ENCODE data around the gene SOAT2.

DNA sequence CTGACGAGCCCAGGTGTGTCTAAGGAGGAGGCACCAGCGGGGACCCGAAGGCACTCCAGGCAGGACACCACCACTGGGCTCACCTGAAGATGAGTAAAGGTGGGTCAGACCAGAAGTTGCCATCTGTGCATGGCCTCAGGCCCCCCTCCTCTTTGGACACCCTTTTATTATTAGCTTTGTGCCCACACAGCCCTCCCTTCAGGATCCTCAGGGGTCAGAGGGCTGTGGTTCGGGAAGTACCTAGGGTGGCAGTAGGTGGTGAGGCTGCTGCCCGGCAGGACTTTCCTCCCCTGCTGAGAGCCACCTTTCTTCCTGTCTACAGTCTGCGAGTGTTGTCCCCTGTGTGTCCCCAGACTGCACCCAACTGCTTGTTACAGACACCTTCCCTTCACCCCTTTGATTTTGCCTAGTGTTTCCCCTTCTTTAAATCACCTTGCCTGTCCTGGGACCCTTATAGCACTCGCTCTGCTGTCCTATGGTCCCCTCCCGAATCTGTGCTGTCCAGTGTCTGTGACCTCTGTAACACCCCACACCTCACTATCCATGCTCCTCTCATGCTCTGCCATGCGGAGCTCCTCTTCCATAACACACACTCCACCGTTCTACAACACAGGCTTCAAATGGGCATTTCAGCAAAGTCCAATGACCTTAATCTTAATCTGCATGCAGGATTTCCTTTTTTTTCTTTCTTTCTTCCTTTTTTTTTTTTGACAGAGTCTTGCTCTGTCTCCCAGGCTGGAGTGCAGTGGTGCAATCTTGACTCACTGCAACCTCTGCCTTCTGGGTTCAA, 25.7 kb downstream of the SOAT2 start:
- no peak for TF ChIP-seq YY1 (IDR thresholded peaks at IDR 0.05; ENCODE audit: low read depth)
- no peak for TF ChIP-seq NFIC (IDR thresholded peaks at IDR 0.05)
- TF ChIP-seq EP300 (IDR thresholded peaks at IDR 0.05; ENCODE audit: borderline replicate concordance), result no peak
- TF ChIP-seq, protein P1, sequence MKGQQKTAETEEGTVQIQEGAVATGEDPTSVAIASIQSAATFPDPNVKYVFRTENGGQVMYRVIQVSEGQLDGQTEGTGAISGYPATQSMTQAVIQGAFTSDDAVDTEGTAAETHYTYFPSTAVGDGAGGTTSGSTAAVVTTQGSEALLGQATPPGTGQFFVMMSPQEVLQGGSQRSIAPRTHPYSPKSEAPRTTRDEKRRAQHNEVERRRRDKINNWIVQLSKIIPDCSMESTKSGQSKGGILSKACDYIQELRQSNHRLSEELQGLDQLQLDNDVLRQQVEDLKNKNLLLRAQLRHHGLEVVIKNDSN (IDR thresholded peaks at IDR 0.05), result no peak
- no peak for TF ChIP-seq RAD21 (IDR thresholded peaks at IDR 0.05; ENCODE audit: low read depth)
- TF ChIP-seq ZBTB7A (IDR thresholded peaks at IDR 0.05; ENCODE audit: low read depth), result no peak
- TF ChIP-seq TCF12 (IDR thresholded peaks at IDR 0.05; ENCODE audit: low read depth), result no peak
- TF ChIP-seq CREB1 (IDR thresholded peaks at IDR 0.05; ENCODE audit: low read depth), result no peak
- no peak for TF ChIP-seq EGR1 (IDR thresholded peaks at IDR 0.05)
- TF ChIP-seq FOXM1 (IDR thresholded peaks at IDR 0.05; ENCODE audit: borderline replicate concordance, low read depth), result no peak
- TF ChIP-seq TEAD4 (IDR thresholded peaks at IDR 0.05), result no peak
- TF ChIP-seq, protein P2, sequence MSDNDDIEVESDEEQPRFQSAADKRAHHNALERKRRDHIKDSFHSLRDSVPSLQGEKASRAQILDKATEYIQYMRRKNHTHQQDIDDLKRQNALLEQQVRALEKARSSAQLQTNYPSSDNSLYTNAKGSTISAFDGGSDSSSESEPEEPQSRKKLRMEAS (IDR thresholded peaks at IDR 0.05), result no peak
- no peak for TF ChIP-seq CEBPB (IDR thresholded peaks at IDR 0.05)
